HEK293 (cell line): ENCODE measurements around the gene CORT.
"Not testable (repeated sequence)": the region's sequence is repeated elsewhere in the genome, so short reads cannot be mapped to it uniquely, and the experiment has no call there.

Experiments used
- CTCF ChIA-PET: fragments of 350-600 bp; formaldehyde crosslinking; extraction: SDS; loops from one replicate; lab custom pipeline; 2021; ENCODE audit warnings: antibody characterized with exemption; lab: Yijun Ruan, JAX
- POLR2A ChIA-PET: fragments of 300-600 bp; formaldehyde crosslinking; extraction: SDS; loops from one replicate; lab custom pipeline; 2020; ENCODE audit warnings: antibody characterized with exemption, inconsistent platforms; lab: Yijun Ruan, JAX
- H3K27ac ChIP-seq: fragments of 200-500 bp; sonication (Bioruptor generic); 2 replicates; pipeline ENCODE4 v1.5.1; 2014; ENCODE audit warnings: low read depth, low read length, control low read depth, inconsistent platforms; ENCODE audit errors: extremely low read depth
- H3K36me3 ChIP-seq, 2 experiments: fragments of 200-500 bp in 1 of 2; sonication (Bioruptor generic) in 1 of 2; 1 replicate in 1 of 2; 2 replicates in 1 of 2; pipeline ENCODE4 v1.5.1; 2014 to 2017; ENCODE audit warnings: inconsistent platforms in 2 of 2, low read length in 2 of 2; ENCODE audit not compliant: control insufficient read depth in 2 of 2, insufficient read depth in 1 of 2
- H3K4me1 ChIP-seq: fragments of 200-500 bp; sonication (Bioruptor generic); 2 replicates; pipeline ENCODE4 v1.5.1; 2014; ENCODE audit warnings: mild to moderate bottlenecking, low read length, inconsistent platforms; ENCODE audit not compliant: control insufficient read depth, insufficient read depth
- H3K4me3 ChIP-seq: 2 replicates; pipeline ENCODE4 v1.5.1; 2011; ENCODE audit warnings: low read depth, mild to moderate bottlenecking, control low read depth, low read length, moderate library complexity
- H3K9me3 ChIP-seq: fragments of 200-500 bp; sonication (Bioruptor generic); 2 replicates; pipeline ENCODE4 v1.5.1; 2014; ENCODE audit warnings: low read depth, low read length, inconsistent platforms; ENCODE audit not compliant: control insufficient read depth, insufficient read depth
- GLI2 ChIP-seq: fragments of 450-650 bp; formaldehyde crosslinking; IDR thresholded peaks from 2 replicates; pipeline ENCODE4; 2017; ENCODE audit warnings: missing biosample characterization, missing genetic modification characterization, low read depth, borderline replicate concordance
- GLI4 ChIP-seq: fragments of 450-650 bp; formaldehyde crosslinking; IDR thresholded peaks from 2 replicates; pipeline ENCODE4 v1.5.1; 2016; ENCODE audit warnings: missing biosample characterization, missing genetic modification characterization
- KLF1 ChIP-seq: fragments of 450-650 bp; formaldehyde crosslinking; IDR thresholded peaks from 2 replicates; pipeline ENCODE4 v1.5.1; 2016; ENCODE audit warnings: missing biosample characterization, missing genetic modification characterization
- KLF9 ChIP-seq: fragments of 450-650 bp; formaldehyde crosslinking; IDR thresholded peaks from 2 replicates; pipeline ENCODE4 v1.5.1; 2016; ENCODE audit warnings: missing biosample characterization, missing genetic modification characterization, low read depth
- SCRT1 ChIP-seq: fragments of 450-650 bp; formaldehyde crosslinking; IDR thresholded peaks from 2 replicates; pipeline ENCODE4 v1.5.1; 2016; ENCODE audit warnings: missing biosample characterization, missing genetic modification characterization, borderline replicate concordance
- SCRT2 ChIP-seq: fragments of 450-650 bp; formaldehyde crosslinking; IDR thresholded peaks from 2 replicates; pipeline ENCODE4 v1.5.1; 2016; ENCODE audit warnings: missing biosample characterization, missing genetic modification characterization
- ZBTB44 ChIP-seq: fragments of 450-650 bp; IDR thresholded peaks from 2 replicates; pipeline ENCODE4 v1.5.1; 2018; ENCODE audit warnings: missing biosample characterization, mild to moderate bottlenecking, missing genetic modification characterization
- ZNF114 ChIP-seq: fragments of 450-650 bp; formaldehyde crosslinking; IDR thresholded peaks from 2 replicates; pipeline ENCODE4 v1.5.0; 2017; ENCODE audit warnings: missing biosample characterization, missing genetic modification characterization
- ZNF121 ChIP-seq: fragments of 450-650 bp; formaldehyde crosslinking; IDR thresholded peaks from 2 replicates; pipeline ENCODE4 v1.5.1; 2016; ENCODE audit warnings: missing biosample characterization, missing genetic modification characterization
- ZNF155 ChIP-seq: fragments of 450-650 bp; formaldehyde crosslinking; IDR thresholded peaks from 2 replicates; pipeline ENCODE4 v1.5.1; 2016; ENCODE audit warnings: missing biosample characterization, missing genetic modification characterization
- ZNF19 ChIP-seq: fragments of 450-650 bp; formaldehyde crosslinking; IDR thresholded peaks from 2 replicates; pipeline ENCODE4; 2016; ENCODE audit warnings: missing biosample characterization, missing genetic modification characterization, low read depth
- ZNF23 ChIP-seq: fragments of 450-650 bp; formaldehyde crosslinking; IDR thresholded peaks from 2 replicates; pipeline ENCODE4 v1.5.1; 2016; ENCODE audit warnings: missing biosample characterization, missing genetic modification characterization, borderline replicate concordance
- ZNF391 ChIP-seq: fragments of 450-650 bp; formaldehyde crosslinking; IDR thresholded peaks from 2 replicates; pipeline ENCODE4 v1.5.1; 2016; ENCODE audit warnings: low read depth, missing biosample characterization, missing genetic modification characterization, borderline replicate concordance
- ZNF423 ChIP-seq: fragments of 450-650 bp; formaldehyde crosslinking; IDR thresholded peaks from 2 replicates; pipeline ENCODE4 v1.5.1; 2016; ENCODE audit warnings: missing biosample characterization, missing genetic modification characterization
- ZNF488 ChIP-seq: fragments of 450-650 bp; formaldehyde crosslinking; IDR thresholded peaks from 2 replicates; pipeline ENCODE4 v1.5.1; 2016; ENCODE audit warnings: missing biosample characterization, missing genetic modification characterization
- ZNF610 ChIP-seq: fragments of 450-650 bp; formaldehyde crosslinking; IDR thresholded peaks from 2 replicates; pipeline ENCODE4 v1.5.1; 2016; ENCODE audit warnings: missing biosample characterization, missing genetic modification characterization, borderline replicate concordance
- ZNF664 ChIP-seq: fragments of 450-650 bp; formaldehyde crosslinking; IDR thresholded peaks from 2 replicates; pipeline ENCODE4 v1.5.1; 2016; ENCODE audit warnings: missing biosample characterization, missing genetic modification characterization
- ZSCAN16 ChIP-seq: fragments of 450-650 bp; formaldehyde crosslinking; IDR thresholded peaks from 2 replicates; pipeline ENCODE4 v1.5.1; 2016; ENCODE audit warnings: missing biosample characterization, missing genetic modification characterization
- ZSCAN5A ChIP-seq: fragments of 450-650 bp; formaldehyde crosslinking; IDR thresholded peaks from 2 replicates; pipeline ENCODE4 v1.5.1; 2016; ENCODE audit warnings: missing biosample characterization, missing genetic modification characterization

CORT gene

GRCh38 chr1:10407201-10407600, 42.6 kb upstream of the CORT start:
- POLR2A ChIA-PET: interaction anchor here (0.6 kb wide), 1 partner anchor 13 kb away, joined by 4 read pairs; no protein-coding TSS in a partner anchor
- TF ChIP-seq ZNF155 (tag by site-specific recombination) (no peak), ZNF121 (tag by site-specific recombination) (peak; percentile 95)
- H3K4me1 ChIP-seq: no peaks in the 10 kb centered on the region
- H3K4me3 ChIP-seq: no peak overlapping the region
- peaks cover 54 to 99% of the 10 kb centered on the region in 2 experiments for H3K36me3 ChIP-seq
- no peak overlapping the region for H3K27ac ChIP-seq
- CTCF ChIA-PET: interaction anchor here (0.6 to 0.7 kb wide), 2 partner anchors 70 to 883 kb away, joined by 3 read pairs; no protein-coding TSS in a partner anchor
- no peaks in the 10 kb centered on the region for H3K9me3 ChIP-seq

GRCh38 chr1:10415211-10415930, 34.5 kb upstream of the CORT start:
- peaks cover 46 to 99% of the 10 kb centered on the region in 2 experiments for H3K36me3 ChIP-seq
- CTCF ChIA-PET: interaction anchor here (1.0 kb wide), 1 partner anchor 13 kb away, joined by 5 read pairs; no protein-coding TSS in a partner anchor
- no peak for TF ChIP-seq ZSCAN16
- TF ChIP-seq SCRT1 (tag by site-specific recombination): 0 out of 2 replicates have a peak, but pooled peaks have one; percentile 21
- TF ChIP-seq GLI2 (tag by site-specific recombination): no peak
- no peak for TF ChIP-seq ZNF488
- no peak for TF ChIP-seq ZNF610 (tag by site-specific recombination)
- no peak for TF ChIP-seq GLI4 (tag by site-specific recombination)
- TF ChIP-seq SCRT2 (tag by site-specific recombination): peak; percentile 80
- no peak for TF ChIP-seq KLF1 (tag by site-specific recombination)
- TF ChIP-seq, all 188 proteins: peak for 2
- Histone ChIP-seq H3K27ac (no peak overlapping the region), H3K4me1 (no peaks in the 10 kb centered on the region), H3K9me3 (no peaks in the 10 kb centered on the region), H3K4me3 (no peak overlapping the region)
- POLR2A ChIA-PET: interaction anchor here (0.6 to 1.2 kb wide), 2 partner anchors 17 to 82 kb away, joined by 3 read pairs; partner anchors contain the start of gene PGD

GRCh38 chr1:10415967-10416366, 33.9 kb upstream of the CORT start:
- peaks cover 52 to 98% of the 10 kb centered on the region in 2 experiments for H3K36me3 ChIP-seq
- ChIA-PET CTCF (interaction anchor here (0.7 to 1.0 kb wide), 2 partner anchors 13 to 44 kb away, joined by 4 to 5 read pairs; no protein-coding TSS in a partner anchor), POLR2A (interaction anchor here (0.6 kb wide), 1 partner anchor 81 kb away, joined by 3 read pairs; no protein-coding TSS in a partner anchor)
- H3K9me3 ChIP-seq, H3K27ac ChIP-seq, H3K4me3 ChIP-seq, H3K4me1 ChIP-seq: not testable (repeated sequence)

GRCh38 chr1:10418741-10419140, 31.1 kb upstream of the CORT start:
- H3K27ac ChIP-seq, CTCF ChIA-PET, H3K4me3 ChIP-seq, H3K9me3 ChIP-seq, H3K4me1 ChIP-seq: not testable (repeated sequence)
- POLR2A ChIA-PET: interaction anchor here (0.6 to 0.7 kb wide), 2 partner anchors 8 to 25 kb away, joined by 4 to 5 read pairs; no protein-coding TSS in a partner anchor
- H3K36me3 ChIP-seq: peaks cover 46 to 83% of the 10 kb centered on the region in 2 experiments

- CTCF ChIA-PET: interaction anchor here (0.6 kb wide), 1 partner anchor 10 kb away, joined by 3 read pairs; no protein-coding TSS in a partner anchor
- POLR2A ChIA-PET: no interaction called here
- no peak for TF ChIP-seq ZNF423
- TF ChIP-seq ZNF121 (tag by site-specific recombination): no peak
- TF ChIP-seq ZSCAN5A (tag by site-specific recombination): no peak
- no peak for TF ChIP-seq ZNF391 (tag by site-specific recombination)
- TF ChIP-seq KLF9: no peak
- TF ChIP-seq ZNF114 (tag by site-specific recombination): no peak
- TF ChIP-seq ZNF19 (tag by site-specific recombination): no peak
- TF ChIP-seq ZBTB44: no peak
- TF ChIP-seq ZNF664 (tag by site-specific recombination): no peak
- TF ChIP-seq ZNF23 (tag by site-specific recombination): no peak
Observed at GRCh38 chr1:10419351-10419750, 30.5 kb upstream of the CORT start.

More at GRCh38 chr1:10419351-10419750, 30.5 kb upstream of the CORT start:
- Histone ChIP-seq H3K9me3 (no peaks in the 10 kb centered on the region), H3K27ac (no peak overlapping the region), H3K36me3 (peaks cover 43 to 77% of the 10 kb centered on the region in 2 experiments), H3K4me3 (no peak overlapping the region), H3K4me1 (no peaks in the 10 kb centered on the region)
